ENCODE measurements around the gene ACTR3.
A peak's percentile ranks its signal among the peaks of the same experiment; 100 is the strongest.

- TF ChIP-seq, protein P1, sequence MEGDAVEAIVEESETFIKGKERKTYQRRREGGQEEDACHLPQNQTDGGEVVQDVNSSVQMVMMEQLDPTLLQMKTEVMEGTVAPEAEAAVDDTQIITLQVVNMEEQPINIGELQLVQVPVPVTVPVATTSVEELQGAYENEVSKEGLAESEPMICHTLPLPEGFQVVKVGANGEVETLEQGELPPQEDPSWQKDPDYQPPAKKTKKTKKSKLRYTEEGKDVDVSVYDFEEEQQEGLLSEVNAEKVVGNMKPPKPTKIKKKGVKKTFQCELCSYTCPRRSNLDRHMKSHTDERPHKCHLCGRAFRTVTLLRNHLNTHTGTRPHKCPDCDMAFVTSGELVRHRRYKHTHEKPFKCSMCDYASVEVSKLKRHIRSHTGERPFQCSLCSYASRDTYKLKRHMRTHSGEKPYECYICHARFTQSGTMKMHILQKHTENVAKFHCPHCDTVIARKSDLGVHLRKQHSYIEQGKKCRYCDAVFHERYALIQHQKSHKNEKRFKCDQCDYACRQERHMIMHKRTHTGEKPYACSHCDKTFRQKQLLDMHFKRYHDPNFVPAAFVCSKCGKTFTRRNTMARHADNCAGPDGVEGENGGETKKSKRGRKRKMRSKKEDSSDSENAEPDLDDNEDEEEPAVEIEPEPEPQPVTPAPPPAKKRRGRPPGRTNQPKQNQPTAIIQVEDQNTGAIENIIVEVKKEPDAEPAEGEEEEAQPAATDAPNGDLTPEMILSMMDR (IDR thresholded peaks at IDR 0.05; ENCODE audit: insufficient read depth, low read depth, low read length): peak; percentile 52
- TF ChIP-seq EZH2 (IDR thresholded peaks at IDR 0.05; ENCODE audit: insufficient read depth, low read length): no peak
These were observed 88.0 kb downstream of the ACTR3 start for GRCh38 chr2:113977660-113978523.
